Brain microvascular endothelial cell (primary cell): Measurements from ENCODE around the gene EXOC4.

Source experiments
- DNase-seq: peaks from one replicate; pipeline ENCODE4 v3.0.0-alpha.2; 2020
- H3K27ac ChIP-seq: fragments of 250-450 bp; sonication (Bioruptor Pico); 2 replicates; pipeline ENCODE4 v1.5.1; 2020; ENCODE audit warnings: mild to moderate bottlenecking, moderate library complexity
- H3K27me3 ChIP-seq: fragments of 250-450 bp; sonication (Bioruptor Pico); replicated peaks from 2 replicates; pipeline ENCODE4 v1.5.1; 2020; ENCODE audit warnings: mild to moderate bottlenecking
- H3K36me3 ChIP-seq: fragments of 250-450 bp; sonication (Bioruptor Pico); replicated peaks from 2 replicates; pipeline ENCODE4 v1.5.1; 2020; ENCODE audit warnings: mild to moderate bottlenecking
- H3K4me3 ChIP-seq: 2 replicates; pipeline ENCODE4 v1.5.1; 2011; ENCODE audit warnings: low read depth, mild to moderate bottlenecking, control low read depth, low read length, moderate library complexity
- CTCF ChIP-seq: IDR thresholded peaks from 2 replicates; pipeline ENCODE4 v1.5.1; 2011; ENCODE audit warnings: low read depth, mild to moderate bottlenecking, moderate library complexity, low read length, control low read depth, inconsistent platforms; ENCODE audit errors: missing control alignments
- in situ Hi-C: cut with HindIII; loops from 2 replicates; pipeline ENCODE4 v1.10.0; 2017; ENCODE audit warnings: low sequenced_read_pairs, low pct_ligation_motif_present

EXOC4 gene

GRCh38 chr7:134114992-134115391 lies 862.1 kb downstream of the EXOC4 start:
- in situ Hi-C loops = no loop called here
- Histone ChIP-seq H3K36me3 (no peaks in the 10 kb centered on the region), H3K4me3 (no peak overlapping the region), H3K27ac (no peak overlapping the region), H3K27me3 (no peaks in the 10 kb centered on the region)
- DNase-seq = no peak
- TF ChIP-seq CTCF = no peak
